NCI-H526 treated with DMSO at 0.1 percent for 48 hours (cell line): Measurements from ENCODE around the gene FCSK.

Experiments
- DNase-seq: peaks from one replicate; lab custom pipeline; 2025; lab: John Stamatoyannopoulos, UW

FCSK gene

DNA sequence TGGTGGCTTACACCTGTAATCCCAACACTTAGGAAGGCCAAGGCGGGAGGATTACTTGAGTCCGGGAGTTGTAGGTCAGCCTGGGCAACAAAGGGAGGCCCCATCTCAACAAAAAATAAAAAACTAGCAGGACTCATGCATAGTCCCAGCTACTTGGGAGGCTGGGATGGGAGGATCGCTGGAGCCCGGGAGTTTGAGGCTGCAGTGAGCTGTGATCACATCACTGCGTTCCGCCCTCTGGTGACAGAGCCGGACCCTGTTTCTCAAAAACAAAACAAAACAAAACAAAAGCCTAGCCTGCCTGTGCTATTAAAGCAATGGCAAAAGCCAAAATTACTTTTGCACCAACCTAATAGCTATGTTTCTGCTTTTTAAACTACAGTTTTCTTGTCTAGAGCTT is 1.5 kb downstream of the FCSK start:
- DNase-seq = no peak

DNA sequence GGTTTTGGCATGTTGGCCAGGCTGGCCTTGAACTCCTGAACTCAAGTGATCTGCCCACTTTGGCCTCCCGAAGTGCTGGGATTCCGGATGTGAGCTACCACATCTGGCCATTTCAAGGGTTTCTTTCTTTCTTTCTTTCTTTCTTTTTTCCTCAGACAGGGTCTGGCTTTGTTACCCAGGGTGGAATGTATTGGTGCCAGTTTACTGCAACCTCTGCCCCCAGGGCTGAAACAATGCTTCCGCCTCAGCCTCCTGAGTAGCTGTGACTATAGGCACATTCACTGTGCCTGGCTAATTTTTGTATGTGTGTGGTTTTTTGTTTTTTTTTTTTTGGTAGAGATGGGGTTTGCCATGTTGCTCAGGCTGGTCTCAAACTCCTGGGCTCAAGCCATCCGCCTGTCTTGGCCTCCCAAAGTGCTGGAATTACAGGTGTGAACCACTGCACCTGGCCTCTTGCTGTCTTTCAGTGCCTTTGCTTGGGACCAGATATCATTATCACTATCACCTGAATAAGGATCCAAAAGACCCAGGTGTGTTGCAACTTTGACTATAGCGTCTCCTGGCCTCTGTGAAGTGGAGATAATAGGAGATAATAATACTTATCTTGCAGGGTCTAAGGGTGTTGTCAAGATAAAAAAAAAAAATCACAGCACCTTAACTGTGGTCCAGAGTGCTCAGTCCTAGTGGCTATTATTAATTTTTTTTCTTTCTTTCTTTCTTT is 3.2 kb downstream of the FCSK start:
- no peak for DNase-seq

DNA sequence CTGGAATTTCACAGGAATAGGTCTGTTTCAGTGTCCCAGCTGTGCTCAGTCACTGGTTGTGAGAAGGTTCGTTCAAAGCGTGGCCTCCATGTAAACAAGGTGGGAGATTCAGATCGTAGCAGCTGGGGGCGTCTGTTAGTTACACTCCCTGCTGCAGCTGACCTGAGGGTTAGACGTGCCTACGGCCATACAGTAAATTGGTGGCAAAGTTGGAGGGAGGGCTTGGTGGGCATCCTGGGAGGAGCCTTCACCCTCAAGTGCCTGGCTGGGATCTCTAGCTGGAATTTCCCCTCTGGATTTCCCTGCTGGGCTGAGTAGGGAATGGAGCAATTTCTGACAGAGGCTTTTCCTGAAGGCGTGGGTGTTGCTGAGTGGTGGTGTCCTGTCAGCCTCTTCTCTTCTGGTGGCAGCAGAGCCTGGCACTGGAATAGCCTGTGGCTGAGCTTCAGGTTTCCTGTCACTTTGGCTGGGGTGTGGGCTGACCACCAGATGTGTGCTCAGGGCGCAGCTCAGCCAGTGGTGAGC is 6.4 kb downstream of the FCSK start:
- DNase-seq = no peak

DNA sequence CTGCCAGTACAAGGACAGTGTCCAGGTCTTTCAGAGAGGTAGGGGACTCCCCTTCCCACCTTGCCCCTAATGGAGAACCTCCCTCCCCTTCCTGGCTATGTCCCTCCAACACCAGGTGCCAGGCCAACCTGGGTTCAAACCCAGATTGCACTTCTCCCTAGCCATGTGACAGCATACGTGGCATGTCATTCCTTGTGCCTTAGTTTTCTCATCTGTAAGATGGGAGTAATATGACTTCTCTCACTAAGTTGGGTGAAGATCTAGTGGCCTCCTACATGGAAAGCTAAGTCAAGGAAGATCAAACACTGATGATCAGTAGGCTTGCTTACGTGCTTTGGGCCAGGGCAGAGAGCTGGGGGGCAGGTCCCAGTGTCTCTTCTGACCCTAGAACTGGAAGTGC is 8.8 kb downstream of the FCSK start:
- no peak for DNase-seq

DNA sequence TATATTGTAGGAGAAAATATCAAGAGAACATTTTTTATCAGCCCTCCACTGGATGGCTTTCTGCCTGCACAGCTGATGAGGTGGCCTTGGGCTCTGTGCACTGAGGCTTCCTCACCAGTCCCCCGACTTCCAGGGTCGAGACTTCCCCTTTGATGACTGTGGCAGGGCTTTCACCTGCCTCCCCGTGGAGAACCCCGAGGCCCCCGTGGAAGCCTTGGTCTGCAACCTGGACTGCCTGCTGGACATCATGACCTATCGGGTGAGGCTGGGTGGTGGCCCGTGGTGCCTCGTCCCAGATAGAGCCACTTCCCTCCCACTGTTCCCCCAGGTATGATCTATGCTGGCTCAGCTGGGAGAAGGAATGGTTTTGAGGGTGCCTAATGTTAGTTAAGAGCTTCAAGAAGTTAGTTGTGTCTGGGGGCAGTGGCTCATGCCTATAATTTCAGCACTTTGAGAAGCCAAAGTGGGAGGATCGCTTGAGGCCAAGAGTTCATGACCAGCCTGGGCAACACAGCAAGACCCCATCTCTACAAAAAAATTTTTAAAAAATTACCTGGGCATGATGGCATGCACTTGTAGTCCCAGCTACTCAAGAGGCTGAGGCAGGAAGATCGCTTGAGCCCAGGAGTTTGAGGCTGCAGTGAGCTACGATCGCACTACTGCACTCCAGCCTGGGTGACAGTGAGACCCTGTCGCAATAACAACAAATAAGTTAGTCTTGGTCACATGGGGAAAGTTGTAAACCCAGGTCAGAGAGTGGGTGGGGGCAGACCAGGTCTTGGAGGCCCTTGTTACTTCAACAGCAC is 11.8 kb downstream of the FCSK start:
- DNase-seq = no peak

DNA sequence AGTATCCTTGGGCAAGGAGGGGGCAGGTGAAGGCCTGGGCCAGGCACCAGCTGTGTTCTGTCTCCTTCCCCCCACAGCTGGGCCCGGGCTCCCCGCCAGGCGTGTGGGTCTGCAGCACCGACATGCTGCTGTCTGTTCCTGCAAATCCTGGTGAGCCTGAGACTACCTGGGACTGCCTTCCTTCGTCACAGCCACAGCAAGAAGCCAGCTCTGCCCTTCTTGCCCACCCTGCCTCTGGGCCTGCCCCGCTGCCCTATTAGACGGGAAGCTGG is 12.3 kb downstream of the FCSK start:
- DNase-seq = no peak

DNA sequence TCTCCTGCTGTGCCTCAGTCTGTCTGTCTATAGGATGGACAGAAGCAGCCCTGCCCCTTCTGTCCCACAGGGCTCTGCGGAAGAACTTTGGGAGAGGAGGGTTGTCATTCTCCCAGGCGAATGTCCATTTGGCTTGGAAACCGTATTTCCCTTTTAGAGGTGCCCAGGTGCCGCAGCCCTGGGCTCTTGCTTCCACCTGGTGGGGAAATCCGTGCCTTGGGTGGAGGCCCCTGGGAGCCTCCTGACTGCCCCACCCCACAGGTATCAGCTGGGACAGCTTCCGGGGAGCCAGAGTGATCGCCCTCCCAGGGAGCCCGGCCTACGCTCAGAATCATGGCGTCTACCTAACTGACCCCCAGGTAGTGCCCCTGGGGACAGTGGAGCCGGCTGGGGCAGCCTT is 12.7 kb downstream of the FCSK start:
- no peak for DNase-seq

DNA sequence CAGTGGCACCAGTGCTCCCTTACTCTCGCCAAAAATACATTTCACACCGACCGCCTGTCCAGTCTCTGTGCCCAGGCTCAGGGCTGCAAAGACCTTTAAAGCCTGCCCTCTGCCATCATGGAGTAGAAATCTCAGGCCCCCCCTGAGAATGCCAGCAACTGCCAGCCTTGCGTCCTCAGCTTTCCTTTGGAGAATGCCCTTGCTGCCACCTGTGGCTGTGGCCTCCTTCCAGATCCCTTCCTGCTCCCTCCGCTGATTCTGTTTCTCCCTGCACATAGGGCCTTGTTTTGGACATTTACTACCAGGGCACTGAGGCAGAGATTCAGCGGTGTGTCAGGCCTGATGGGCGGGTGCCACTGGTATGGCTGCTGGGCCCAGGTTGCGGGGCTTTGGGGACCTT is 13.2 kb downstream of the FCSK start:
- no peak for DNase-seq

DNA sequence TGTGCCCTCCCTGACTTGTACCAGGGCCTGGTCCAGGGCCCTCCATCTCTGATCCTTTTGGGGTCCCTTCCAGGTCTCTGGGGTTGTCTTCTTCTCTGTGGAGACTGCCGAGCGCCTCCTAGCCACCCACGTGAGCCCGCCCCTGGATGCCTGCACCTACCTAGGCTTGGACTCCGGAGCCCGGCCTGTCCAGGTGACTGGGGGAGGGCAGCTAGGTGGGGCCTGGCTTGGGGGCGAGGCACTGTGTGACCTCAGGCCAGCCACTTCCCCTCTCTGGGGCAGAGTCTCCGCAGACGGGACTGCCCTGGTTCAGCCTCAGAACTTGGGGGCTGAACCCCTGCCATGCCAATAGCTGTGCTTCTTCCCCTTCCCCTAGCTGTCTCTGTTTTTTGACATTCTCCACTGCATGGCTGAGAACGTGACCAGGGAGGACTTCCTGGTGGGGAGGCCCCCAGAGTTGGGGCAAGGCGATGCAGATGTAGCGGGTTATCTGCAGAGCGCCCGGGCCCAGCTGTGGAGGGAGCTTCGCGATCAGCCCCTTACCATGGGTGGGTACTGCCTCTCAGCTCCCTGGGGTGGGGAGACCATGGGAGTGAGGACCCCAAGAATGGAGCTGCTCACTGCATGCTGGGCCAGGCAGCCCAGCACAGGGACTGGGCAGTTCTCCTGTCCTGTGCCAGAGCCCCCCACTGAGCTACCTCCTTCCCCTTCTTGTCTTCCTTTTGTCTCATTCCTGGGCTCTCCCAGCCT is 14.6 kb downstream of the FCSK start:
- DNase-seq = no peak

DNA sequence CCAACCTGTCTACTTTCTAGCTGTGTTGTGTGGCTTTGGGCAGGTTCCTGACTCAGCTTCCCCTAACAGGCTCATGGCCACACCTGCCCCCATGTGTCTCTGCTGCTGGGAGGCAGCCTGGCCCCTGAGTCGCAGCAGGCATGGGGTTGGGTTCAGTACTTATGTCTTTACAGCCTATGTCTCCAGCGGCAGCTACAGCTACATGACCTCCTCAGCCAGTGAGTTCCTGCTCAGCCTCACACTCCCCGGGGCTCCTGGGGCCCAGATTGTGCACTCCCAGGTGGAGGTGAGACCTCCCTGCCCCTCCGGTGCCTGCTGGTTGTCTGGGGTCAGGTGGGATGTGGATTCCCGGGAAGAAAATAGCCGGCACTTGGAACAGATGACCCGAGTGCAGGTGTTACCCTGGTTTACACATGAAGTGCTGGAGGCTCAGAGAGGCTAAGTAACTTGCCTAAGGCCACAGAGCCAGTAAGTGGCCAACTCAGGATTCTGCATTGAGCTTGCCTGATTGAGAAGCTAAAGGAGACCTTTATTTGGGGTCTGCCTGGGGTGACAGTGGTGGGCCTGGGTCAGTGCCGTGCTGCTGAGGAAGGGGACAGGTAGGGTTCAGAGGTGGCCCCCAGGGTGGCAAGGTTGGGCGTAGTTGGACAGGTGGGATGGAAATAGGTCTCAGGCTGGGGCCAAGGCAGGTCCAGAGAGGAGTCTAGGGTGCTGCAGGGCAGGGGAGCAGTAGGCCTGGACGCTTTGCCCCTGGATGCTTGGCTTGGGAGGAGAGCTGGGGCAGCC is 15.9 kb downstream of the FCSK start:
- no peak for DNase-seq

DNA sequence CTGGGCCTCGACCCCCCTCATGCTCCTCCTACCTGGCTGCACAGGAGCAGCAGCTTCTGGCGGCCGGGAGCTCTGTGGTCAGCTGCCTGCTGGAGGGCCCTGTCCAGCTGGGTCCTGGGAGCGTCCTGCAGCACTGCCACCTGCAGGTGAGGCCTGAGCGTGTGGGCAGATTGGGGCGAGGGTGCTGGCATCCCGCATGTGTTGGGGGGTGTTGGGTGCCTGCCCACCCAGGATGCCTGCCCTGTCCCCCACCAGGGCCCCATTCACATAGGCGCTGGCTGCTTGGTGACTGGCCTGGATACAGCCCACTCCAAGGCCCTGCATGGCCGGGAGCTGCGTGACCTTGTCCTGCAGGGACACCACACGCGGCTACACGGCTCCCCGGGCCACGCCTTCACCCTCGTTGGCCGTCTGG is 16.5 kb downstream of the FCSK start:
- DNase-seq = no peak

DNA sequence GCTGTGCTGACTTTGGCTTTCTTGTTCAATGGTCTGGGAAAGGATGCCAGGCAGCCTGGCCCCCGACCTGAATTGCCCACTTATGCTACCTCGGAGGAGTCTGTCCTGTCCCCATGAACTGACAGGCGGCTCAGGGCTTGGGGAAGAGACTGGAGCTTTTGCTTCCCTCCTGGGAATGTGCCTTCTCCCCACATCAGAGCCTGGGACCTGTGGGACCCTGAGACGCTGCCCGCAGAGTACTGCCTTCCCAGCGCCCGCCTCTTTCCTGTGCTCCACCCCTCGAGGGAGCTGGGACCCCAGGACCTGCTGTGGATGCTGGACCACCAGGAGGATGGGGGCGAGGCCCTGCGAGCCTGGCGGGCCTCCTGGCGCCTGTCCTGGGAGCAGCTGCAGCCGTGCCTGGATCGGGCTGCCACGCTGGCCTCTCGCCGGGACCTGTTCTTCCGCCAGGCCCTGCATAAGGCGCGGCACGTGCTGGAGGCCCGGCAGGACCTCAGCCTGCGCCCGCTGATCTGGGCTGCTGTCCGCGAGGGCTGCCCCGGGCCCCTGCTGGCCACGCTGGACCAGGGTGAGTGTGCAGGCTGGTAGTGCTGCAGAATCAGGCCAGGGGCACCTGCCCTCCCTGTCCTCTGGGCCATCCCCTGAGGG is 18.5 kb downstream of the FCSK start:
- DNase-seq = no peak

DNA sequence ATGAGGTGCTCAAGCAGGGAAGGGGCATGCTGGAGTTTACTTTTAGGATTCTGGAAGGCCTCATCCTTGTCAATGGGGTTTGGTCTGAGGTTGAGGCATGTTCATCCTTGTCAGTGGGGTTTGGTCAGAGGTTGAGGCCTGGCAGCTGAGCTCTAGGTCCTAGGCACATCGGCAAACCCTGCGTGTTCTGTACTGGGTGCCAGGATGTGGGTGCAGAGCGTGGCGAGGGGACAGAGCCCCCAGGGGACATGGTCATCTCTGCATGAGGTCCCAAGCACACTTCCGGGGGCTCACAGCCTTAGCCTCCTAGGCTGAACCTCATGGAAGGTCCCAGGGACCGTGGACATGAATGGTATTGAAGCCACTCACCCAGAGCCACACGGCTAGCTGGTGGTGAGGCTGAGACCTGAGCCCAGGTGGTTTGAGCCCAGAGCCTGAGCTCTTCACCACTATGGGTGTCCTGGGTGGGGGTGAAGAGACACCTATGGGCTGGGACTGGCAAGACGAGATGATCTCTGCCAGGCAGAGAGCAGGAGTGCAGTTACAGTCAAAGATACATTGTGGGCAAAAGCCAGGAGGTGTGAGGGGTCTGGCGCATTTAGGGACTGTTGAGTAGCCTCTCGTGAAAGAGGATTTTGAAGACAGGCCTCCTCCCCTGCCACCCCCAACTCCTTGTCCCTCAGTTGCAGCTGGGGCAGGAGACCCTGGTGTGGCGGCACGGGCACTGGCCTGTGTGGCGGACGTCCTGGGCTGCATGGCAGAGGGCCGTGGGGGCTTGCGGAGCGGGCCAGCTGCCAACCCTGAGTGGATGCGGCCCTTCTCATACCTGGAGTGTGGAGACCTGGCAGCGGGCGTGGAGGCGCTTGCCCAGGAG is 19.3 kb downstream of the FCSK start:
- DNase-seq = no peak

DNA sequence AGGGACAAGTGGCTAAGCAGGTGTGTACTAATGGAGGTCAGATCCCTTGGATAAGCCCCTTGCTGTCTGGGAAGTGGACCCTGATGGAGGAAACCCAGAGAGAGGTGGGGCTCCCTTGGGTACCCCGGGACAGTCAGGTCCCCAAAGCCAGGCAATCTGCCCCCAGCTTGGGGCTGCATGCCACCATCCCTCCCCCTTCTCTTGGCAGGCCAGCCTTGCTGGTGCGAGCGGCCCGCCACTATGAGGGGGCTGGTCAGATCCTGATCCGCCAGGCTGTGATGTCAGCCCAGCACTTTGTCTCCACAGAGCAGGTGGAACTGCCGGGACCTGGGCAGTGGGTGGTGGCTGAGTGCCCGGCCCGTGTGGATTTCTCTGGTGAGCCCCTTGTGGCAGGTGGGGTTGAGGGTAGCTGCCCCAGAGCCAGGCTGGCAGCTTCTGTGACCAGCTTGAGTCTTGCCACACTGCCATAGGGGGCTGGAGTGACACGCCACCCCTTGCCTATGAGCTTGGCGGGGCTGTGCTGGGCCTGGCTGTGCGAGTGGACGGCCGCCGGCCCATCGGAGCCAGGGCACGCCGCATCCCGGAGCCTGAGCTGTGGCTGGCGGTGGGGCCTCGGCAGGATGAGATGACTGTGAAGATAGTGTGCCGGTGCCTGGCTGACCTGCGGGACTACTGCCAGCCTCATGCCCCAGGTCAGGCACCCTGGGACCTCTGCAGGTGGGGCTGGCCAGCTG is 20.1 kb downstream of the FCSK start:
- no peak for DNase-seq

DNA sequence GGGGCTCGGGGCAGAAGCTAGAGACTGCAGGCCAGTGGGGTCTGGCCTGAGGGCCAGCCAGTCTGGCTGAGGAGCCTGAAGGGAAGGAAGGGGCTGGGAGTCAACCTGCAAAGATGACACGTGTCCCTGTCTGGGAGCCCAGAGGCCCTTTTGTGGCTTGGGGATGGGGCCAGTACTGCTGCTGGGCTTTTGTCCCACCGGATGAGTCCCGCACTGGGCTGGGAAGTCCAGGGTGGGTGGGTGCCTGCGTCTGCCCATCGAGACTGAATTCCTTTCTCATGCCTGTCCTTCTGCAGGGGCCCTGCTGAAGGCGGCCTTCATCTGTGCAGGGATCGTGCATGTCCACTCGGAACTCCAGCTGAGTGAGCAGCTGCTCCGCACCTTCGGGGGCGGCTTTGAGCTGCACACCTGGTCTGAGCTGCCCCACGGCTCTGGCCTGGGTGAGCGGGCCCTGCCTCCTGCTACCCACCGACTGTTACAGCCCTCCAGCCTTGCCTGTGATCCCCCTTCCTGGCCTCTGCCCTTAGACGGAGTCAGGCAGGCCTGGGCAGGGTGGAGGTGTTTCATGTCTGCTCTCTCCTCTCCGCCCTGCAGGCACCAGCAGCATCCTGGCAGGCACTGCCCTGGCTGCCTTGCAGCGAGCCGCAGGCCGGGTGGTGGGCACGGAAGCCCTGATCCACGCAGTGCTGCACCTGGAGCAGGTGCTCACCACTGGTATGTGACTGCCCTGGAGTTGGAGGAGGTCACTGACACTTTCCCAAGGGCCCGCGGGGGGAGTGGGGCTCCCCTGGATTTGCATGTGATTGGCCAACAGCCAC is 20.9 kb downstream of the FCSK start:
- no peak for DNase-seq

DNA sequence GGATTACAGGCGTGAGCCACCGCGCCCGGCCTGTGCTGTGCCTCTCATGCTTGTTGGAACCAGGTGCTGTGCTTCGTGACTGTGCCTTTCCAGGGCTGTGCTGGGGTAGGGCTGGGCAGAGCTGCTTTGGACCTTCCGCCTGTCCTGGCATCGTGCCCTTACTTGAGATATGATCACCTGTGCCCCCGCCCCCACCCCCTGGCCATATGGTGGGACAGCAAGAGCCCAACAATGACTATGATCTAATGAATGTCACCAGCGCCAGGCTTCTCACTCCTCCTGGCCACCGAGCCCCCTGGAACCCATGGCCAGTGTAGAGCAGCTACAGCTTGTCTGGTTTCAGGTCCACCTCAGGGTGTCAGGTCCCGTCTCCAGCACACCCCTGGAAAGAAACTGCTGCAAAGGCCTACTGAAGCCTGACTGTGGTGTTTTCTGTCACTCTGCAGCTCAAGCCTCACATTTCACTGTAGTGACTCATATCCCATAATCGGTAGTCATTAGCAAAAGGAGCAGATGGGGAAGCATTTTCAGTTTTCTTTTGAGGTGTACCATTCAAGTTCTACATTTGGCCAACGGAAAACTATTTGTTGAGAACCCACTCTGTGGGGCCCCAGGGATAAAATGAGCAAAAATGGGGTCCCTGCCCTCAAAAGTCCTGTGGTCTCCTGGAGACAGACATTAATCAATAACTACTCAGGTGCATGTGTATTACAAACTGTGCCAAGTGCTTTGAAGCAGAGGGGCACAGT is 22.1 kb downstream of the FCSK start:
- DNase-seq = no peak

DNA sequence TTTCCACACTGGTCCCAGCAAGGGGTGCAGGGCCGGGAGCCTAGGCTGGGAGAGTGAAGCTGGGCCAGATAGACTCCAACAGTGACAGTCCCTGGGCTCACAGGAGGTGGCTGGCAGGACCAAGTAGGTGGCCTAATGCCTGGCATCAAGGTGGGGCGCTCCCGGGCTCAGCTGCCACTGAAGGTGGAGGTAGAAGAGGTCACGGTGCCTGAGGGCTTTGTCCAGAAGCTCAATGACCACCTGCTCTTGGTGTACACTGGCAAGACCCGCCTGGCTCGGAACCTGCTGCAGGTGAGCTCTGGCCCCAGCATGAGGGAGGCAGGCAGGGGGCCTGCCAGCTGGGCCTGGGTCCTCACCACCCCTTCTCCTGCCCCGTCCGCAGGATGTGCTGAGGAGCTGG is 23.8 kb downstream of the FCSK start:
- no peak for DNase-seq

DNA sequence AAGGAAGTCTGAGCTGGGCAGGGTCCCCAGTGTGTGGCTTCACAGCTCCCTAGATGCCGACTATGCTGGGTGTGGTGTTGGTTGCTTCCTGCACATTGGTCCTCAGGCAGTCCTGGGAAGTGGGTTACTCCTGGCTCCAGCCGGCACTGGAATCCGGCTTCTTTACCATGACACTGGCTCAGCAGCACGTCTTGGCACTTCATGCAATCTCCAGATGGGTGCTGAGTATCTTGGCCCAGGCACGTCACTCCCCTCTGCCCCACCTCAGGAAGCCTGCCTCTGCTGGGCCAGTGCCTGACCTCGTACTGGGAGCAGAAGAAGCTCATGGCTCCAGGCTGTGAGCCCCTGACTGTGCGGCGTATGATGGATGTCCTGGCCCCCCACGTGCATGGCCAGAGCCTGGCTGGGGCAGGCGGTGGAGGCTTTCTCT is 24.5 kb downstream of the FCSK start:
- no peak for DNase-seq
